Measurements from ENCODE around the gene FAM234A. TPM values are rescaled to one million over a fixed set of nuclear protein-coding genes. Genes with fewer than 3 reads are reported as not detected.
"Not testable (repeated sequence)": the region's sequence is repeated elsewhere in the genome, so short reads cannot be mapped to it uniquely, and the experiment has no call there.

The FAM234A gene
- polyA plus RNA-seq, 3 donors = 72.6 to 86.1 (median 82.5) TPM

DNA sequence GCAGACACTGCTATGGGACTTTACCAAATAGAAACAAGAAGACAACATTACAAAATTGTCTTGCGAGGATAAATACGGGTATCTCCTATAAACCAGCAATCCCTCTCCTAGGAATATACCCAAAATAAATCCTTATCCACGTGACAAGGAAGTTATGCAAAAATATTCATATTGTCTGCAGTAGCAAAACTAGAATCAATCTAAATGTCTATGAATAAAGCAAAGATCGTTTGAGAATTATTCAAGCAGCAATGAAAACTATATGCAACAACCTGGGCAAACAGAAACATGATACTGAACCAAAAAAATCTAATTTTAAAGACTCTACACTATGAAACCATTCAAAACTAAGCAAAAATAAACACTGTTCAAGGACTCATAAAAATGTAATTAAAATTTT is 14.6 kb upstream of the FAM234A start:
- DNase-seq (ENCODE audit: extremely low read depth in 1 of 11, low read depth in 9 of 11, low spot score in 4 of 11) = no peak

DNA sequence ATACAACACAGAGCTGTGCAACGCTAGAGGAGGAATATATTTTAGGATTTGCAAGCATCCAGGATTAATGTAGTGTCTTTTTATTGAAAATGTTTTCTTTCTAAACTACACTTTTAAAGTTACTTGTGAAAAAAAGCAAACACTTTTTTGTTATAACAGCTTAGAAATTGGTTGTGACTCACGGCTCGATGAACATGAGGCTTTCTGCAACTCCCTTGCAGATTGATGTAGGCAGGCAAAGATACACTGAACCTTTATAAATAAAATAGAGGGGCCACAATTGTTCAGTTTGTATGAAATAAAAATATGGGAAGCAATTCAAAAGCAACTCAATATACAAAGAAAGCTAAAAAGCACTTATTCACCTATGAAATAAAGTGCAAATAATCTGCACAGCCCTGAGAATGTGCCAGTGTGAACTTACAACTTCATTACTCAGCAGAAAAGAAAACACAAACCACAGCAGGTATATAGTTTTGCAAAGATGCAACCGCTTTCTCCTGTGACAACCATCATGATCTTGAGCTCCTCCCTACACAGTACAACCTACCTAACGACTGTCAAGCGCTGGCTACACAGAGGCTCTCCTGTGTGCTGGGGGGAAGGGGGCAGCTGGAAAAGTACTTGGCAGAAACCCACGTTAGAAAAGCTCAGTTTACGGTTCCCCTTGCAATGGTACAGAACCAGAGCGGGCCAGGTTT is 6.3 kb upstream of the FAM234A start:
- no peak for DNase-seq (ENCODE audit: extremely low read depth in 1 of 11, low read depth in 9 of 11, low spot score in 4 of 11)

DNA sequence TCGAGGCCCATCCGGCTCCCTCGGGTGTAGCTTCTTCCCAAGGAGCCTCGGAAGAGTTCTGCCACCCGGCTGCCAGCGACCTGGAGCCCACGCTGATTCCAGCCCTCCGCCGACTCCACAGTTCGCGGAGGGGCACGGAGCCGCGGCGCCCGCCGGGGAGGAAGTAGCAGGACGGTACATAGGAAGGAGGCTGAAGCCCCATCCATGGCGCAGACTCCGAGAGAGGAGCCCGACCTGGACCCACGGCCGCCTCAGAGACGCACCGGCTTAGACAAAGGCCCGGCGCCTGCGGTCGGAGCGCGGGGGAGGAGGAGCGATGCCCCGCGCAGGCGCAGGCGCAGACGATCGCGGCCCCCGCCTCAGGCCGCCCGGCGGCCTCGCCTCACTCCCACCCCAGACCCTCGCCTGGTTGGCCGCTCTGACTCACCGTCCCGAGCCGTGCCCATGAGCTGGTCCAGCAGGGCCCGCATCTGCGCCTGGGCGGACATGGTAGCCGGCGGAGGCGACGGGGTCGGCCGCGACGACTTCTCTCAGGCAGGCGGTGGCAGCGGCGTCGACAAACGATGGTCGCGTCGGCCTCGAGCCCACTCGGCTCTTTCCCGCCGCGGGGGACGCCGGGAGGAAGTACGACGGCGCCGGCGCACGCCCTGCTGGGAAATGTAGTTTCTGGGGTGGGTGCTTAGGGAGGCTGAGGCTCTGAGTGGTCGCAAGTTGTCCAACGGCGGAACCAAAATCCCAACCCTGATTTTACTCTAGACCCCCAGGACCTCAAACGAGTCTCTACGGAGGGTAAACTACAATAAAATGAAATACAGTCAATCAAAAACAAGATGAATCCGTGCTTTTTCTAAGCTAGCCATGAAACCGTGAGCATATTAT is 5.5 kb upstream of the FAM234A start, which contains the start of gene LUC7L:
Gene LUC7L (minus strand): TSS at position 598 of the 879 bp plus-strand sequence. CDS start 110 bp downstream, at position 488.
- DNase-seq (ENCODE audit: extremely low read depth in 1 of 11, low read depth in 9 of 11, low spot score in 4 of 11) = peak; percentile 74 to 92 (median 86)

DNA sequence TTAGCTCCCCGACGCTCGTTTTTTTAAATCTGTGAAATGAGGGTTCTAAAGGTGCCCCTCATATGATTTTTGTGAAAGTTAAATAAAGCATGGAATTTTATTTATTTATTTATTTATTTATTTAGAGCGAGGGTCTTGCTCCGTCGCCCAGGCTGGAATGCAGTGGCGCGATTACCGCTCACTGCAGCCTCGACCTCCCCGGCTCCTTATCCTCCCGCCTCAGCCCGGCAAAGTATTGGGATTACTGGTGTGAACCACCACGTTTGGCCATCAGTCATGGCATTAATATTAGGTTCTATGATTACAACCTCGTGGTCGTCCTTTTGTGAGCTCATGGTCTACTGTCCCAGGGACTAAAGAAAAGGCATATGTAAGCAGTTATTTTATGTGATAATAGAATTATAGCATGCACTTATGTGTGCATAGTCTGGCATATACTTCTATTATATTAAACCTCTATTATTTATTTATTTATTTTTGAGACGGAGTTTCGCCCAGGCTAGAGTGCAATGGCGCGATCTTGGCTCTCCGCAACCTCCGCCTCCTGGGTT is 4.8 kb upstream of the FAM234A start:
- no peak for DNase-seq (ENCODE audit: extremely low read depth in 1 of 11, low read depth in 9 of 11, low spot score in 4 of 11)

DNA sequence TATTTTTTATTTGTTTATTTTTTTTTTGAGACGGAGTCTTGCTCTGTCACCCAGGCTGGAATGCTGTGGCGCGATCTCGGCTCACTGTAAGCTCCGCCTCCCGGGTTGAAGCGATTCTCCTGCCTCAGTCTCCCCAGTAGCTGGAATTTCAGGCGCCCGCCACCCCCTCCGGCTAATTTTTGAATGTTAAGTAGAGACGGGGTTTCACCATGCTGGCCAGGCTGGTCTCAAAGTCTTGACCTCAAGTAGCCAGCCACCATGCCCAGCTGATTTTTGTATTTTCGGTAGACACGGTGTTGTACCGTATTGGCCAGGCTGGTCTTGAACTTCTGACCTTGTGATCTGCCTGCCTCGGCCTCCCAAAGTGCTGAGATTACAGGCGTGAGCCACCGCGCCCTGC is 4.3 kb upstream of the FAM234A start:
- DNase-seq (ENCODE audit: extremely low read depth in 1 of 11, low read depth in 9 of 11, low spot score in 4 of 11) = not testable (repeated sequence)

DNA sequence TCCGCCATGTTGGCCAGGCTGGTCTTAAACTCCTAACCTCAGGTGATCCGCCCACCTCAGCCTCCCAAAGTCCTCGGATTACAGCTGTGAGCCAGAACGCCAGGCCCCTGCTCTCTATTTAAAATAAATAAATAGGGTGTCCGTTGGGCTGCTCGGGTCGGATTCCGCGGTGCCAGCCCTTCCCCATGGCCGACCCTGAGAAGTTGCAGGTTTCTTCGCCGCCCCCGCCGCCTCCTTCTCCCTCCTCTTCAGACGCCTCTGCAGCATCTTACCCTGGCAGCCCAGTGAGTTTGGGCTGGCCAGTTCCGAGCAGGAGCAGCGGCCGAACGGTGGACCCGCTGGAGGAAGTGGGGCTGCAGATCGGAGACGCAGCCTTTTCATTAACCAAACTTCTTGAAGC is 3.7 kb upstream of the FAM234A start:
- DNase-seq (ENCODE audit: extremely low read depth in 1 of 11, low read depth in 9 of 11, low spot score in 4 of 11) = no peak

DNA sequence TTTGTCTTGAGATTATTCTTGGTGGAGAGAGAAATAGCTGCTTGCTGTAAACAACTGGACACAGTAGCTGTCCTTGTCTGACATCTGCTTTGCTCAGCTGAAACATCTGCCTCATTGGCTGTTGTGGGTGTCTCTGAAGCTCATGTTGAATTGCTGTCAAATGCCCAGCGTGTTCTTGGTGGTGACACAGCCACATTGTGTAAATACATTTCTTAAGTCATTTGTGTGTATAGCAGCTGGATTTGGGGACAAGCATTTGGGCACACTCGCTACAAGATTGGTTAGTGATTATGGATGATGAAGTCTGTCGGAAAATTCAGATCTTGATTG is 5.3 kb downstream of the FAM234A start:
- no peak for DNase-seq (ENCODE audit: extremely low read depth in 1 of 11, low read depth in 9 of 11, low spot score in 4 of 11)

DNA sequence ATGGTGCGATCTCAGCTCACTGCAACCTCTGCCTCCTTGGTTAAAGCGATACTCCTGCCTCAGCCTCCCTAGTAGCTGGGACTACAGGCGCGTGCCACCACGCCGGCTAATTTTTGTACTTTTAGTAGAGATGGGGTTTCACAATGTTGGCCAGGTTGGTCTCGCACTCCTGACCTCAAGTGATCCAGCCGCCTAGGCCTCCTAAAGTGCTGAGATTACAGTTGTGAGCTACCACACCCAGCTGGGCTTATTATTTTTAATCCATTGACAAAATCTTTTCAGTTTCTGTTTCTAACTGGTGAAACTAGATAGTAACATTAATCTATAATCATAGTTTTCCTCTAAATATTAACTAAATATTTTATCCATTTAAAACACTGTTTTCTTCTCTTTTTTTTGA is 5.9 kb downstream of the FAM234A start:
- no peak for DNase-seq (ENCODE audit: extremely low read depth in 1 of 11, low read depth in 9 of 11, low spot score in 4 of 11)

DNA sequence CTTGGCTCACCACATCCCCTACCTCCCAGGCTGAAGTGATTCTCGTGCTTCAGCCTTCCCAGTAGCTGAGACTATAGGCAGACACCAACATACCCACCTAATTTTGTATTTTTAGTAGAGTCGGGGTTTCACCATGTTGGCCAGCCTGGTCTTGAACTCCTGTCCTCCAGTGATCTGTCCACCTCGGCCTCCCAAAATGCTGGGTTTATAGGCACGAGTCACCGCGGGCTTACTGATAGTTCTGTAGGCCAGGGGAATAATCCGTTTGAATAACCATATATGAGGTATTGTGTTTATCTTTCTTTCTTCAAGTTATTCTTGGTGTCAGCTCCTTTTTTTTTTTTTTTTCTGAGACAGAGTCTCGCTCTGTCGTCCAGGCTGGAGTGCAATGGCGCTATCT is 7.7 kb downstream of the FAM234A start:
- DNase-seq (ENCODE audit: extremely low read depth in 1 of 11, low read depth in 9 of 11, low spot score in 4 of 11) = no peak

DNA sequence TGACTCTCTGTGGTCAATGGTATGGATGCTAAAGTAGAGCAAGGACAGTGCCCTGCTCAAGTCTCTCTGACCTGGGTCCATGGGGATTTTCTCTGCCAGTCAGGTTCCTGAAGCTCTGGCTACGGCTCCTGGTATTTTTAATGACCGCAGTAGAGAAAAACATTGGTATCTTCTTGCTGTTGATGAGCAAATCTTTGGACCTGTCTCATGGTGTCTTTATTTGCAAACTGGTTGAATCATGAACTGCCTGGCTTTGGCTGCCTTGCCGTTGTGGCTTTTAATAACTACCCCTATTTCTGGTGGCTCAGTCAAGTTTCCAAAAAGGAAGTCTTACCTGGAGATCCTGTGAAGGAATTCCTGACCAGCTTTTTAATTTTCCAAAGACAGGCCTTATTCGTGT is 8.7 kb downstream of the FAM234A start:
- no peak for DNase-seq (ENCODE audit: extremely low read depth in 1 of 11, low read depth in 9 of 11, low spot score in 4 of 11)

DNA sequence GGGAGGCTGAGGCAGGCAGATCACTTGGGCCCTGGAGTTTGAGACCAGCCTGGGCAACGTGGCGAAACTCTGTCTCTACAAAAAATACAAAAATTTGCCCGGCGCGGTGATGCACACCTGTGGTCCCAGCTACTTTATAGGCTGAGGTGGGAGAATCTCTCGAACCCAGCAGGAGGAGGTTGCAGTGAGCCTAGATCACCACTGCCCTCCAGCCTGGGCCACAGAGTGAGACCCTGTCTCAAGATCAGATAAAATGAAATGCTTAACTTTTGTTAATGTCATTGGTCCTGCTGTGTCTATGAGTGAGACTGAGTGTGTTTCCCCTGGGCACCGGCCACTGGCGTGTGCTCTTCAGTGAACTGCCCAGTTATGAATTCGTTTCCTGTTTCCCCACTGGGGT is 10.5 kb downstream of the FAM234A start:
- DNase-seq (ENCODE audit: extremely low read depth in 1 of 11, low read depth in 9 of 11, low spot score in 4 of 11) = no peak

DNA sequence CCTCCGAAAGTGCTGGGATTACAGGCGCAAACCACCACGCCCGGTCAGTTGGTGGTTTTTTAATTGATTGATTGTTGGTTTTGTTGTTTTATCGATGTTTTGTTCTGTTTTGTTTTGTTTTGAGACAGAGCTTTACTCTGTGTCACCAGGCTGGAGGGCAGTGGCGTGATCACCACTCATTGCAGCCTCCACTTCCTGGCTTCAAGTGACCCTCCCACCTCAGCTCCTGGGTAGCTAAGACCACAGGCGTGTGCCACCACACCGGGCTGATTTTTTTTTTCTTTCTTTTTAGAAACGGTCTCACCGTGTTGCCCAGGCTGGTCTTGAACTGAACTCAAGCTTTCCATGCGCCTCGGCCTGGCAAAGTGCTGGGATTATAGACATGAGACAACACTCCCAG is 12.4 kb downstream of the FAM234A start:
- DNase-seq (ENCODE audit: extremely low read depth in 1 of 11, low read depth in 9 of 11, low spot score in 4 of 11) = no peak

DNA sequence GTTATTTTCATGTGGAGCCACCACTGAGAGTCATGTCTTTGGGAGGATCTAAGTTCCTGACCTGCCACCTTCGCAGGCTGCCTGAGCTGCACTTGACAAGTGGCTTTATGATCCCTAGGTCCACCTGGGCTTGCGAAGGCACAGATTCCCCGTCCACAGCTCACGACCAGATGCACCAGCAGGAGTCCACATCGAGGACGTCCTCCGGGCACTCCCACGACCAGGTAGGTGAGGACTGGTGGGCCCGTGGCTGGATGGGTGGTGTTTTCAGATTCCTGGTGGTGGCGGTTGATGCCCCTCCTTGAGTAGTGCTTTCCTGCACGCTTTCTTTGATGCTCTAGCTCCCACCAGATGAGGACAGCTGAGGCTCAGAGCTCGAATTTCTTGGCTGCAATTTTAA is 14.8 kb downstream of the FAM234A start:
- no peak for DNase-seq (ENCODE audit: extremely low read depth in 1 of 11, low read depth in 9 of 11, low spot score in 4 of 11)

DNA sequence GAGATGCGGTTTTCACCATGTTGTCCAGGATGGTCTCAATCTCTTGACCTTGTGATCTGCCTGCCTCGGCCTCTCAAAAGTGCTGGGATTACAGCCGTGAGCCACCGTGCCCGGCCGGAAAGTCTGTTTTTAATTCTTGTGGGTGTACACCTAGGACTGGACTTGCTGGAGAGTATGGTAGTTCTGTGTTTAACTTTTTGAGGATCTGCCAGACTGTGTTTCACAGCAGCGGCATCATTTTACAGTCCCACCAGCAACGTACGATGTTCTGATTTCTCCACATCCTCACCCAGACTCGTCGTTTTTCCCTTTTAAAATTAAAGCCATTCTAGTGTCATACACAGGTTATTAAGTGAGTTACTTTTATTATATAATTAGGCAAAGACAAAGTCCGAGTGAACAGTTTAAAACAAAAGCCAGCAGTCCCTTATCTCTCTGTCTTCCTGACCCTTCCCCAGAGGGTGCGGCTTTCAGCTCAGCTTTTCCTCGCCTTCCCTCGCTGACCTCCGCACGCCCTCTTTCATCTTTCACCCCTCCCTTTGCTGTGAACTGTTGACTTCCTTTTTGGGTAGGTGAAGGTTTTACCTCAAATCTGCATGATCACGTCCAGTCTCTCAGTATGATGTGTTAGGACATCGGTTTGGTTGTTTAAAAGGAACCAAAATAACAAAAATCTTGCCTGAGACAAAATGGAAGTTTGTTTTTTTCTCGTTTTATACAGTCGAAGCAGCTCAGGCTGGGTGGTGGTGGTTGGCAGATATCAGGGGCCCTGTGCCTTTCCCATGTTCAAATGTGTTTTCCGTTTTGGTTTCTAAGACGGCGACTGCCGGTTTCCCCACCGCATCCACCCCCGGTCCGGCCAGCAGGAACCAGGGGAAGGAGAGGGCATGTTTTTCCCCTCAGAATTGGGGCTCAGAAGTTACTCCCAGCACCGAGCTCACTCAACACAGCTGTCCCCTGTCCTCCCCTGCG is 18.0 kb downstream of the FAM234A start:
- DNase-seq (ENCODE audit: extremely low read depth in 1 of 11, low read depth in 9 of 11, low spot score in 4 of 11) = no peak

DNA sequence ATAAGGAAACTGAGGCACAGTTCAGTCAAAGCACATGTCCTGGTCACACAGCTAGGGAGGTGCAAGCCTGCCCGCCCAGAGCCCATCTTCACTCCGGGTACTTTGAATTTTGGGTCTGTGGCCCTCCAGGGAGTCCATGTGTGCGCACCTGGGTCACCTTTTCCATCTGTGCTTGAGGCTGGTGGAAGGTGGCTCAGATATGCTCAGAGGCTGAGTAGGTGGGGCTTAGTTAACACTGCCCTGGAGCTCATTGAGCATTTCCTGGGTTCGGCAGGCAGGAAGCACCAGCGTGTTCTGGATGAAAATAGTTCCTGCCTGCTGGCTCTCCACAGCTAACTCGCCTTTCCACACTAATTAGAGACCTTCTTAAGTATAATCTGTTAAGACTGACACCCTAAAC is 19.2 kb downstream of the FAM234A start:
- DNase-seq (ENCODE audit: extremely low read depth in 1 of 11, low read depth in 9 of 11, low spot score in 4 of 11) = no peak

DNA sequence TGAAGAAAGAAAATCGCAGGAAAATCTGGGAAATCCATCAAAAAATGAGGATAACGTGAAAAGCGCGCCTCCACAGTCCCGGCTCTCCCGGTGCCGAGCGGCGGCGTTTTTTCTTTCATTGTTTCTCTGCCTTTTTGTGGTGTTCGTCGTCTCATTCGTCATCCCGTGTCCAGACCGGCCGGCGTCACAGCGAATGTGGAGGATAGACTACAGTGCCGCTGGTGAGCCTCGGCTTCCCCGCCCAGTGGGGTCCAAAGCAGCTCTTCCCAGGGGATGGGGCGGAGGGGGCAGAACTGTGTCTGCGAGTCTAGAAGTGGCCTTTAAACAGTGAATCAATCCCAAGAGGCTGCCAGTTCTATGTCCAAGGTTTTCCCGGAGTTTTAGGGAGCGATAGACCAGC is 19.8 kb downstream of the FAM234A start:
- DNase-seq (ENCODE audit: extremely low read depth in 1 of 11, low read depth in 9 of 11, low spot score in 4 of 11) = no peak

DNA sequence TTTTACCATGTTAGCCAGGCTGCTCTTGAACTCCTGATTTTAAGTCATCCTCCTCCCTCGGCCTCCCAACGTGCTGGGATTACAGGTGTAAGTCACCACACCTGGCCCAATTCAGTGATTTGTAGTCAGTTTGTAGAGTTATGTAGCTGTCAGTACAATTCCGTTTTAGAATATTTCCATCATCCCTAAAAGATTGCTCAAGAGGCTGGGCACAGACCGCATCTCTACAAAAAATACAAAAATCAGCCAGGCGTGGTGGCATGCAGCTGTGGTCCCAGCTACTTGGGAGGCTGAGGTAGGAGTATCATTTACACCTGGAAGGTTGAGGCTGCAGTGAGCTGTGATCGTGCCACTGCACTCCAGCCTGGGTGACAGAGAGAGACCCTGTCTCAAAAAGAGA is 20.6 kb downstream of the FAM234A start:
- DNase-seq (ENCODE audit: extremely low read depth in 1 of 11, low read depth in 9 of 11, low spot score in 4 of 11) = no peak

DNA sequence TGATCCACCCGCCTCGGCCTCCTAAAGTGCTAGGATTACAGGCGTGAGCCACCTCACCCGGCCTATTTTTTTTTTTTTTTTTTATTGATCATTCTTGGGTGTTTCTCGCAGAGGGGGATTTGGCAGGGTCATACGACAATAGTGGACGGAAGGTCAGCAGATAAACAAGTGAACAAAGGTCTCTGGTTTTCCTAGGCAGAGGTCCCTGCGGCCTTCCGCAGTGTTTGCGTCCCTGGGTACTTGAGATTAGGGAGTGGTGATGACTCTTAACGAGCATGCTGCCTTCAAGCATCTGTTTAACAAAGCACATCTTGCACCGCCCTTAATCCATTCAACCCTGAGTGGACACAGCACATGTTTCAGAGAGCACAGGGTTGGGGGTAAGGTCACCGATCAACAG is 23.5 kb downstream of the FAM234A start:
- DNase-seq (ENCODE audit: extremely low read depth in 1 of 11, low read depth in 9 of 11, low spot score in 4 of 11) = not testable (repeated sequence)

DNA sequence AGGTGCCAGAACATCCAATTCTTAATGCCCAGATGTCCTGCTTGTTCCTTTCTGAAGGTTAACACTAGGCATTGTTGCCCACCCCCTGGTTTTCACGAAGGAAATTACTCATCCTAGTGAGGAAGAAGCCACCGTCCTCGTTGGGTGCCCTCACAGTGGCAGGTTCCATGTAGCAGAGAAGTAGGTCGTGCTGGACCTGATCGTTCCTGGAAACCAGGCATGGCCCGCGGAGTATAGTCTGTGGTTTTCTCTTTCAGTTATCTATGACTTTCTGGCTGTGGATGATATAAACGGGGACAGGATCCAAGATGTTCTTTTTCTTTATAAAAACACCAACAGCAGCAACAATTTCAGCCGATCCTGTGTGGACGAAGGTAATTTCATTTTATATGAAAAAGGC is 24.6 kb downstream of the FAM234A start:
- DNase-seq (ENCODE audit: extremely low read depth in 1 of 11, low read depth in 9 of 11, low spot score in 4 of 11) = no peak
